Calu3 (cell line): ENCODE measurements around the gene MMP13. TPM values are rescaled to one million over a fixed set of nuclear protein-coding genes. Genes with fewer than 3 reads are reported as not detected.

Source experiments
- BruUV-seq: library from RNA; stranded (reverse); fragments of 400-500 nt; replicated peaks from 2 replicates; lab custom pipeline; 2021; lab: Mats Ljungman, UMichigan
- CTCF ChIA-PET: fragments of 300-600 bp; sonication (Branson Sonifier 250); formaldehyde crosslinking; loops from one replicate; lab custom pipeline; 2022; ENCODE audit warnings: antibody characterized with exemption; lab: Charles Lee
- DNase-seq: peaks from one replicate; pipeline ENCODE4 v3.0.0; 2022
- H3K27ac Mint-ChIP-seq: one replicate; pipeline ENCODE4 v1.8.0; 2022; ENCODE audit warnings: mixed read lengths; ENCODE audit not compliant: unreplicated experiment
- H3K27me3 Mint-ChIP-seq: one replicate; pipeline ENCODE4 v1.8.0; 2022; ENCODE audit warnings: mixed read lengths; ENCODE audit not compliant: unreplicated experiment
- H3K36me3 Mint-ChIP-seq: one replicate; pipeline ENCODE4 v1.8.0; 2022; ENCODE audit warnings: mild to moderate bottlenecking, moderate library complexity, mixed read lengths; ENCODE audit not compliant: insufficient read depth, unreplicated experiment
- H3K4me1 Mint-ChIP-seq: one replicate; pipeline ENCODE4 v1.8.0; 2022; ENCODE audit warnings: mild to moderate bottlenecking, low read depth, mixed read lengths; ENCODE audit not compliant: unreplicated experiment
- H3K4me3 Mint-ChIP-seq: one replicate; pipeline ENCODE4 v1.8.0; 2022; ENCODE audit warnings: mild to moderate bottlenecking, low read depth, moderate library complexity, mixed read lengths; ENCODE audit not compliant: unreplicated experiment
- H3K9me3 Mint-ChIP-seq: one replicate; pipeline ENCODE4 v1.8.0; 2022; ENCODE audit warnings: low read depth, mixed read lengths; ENCODE audit not compliant: unreplicated experiment
- CTCF ChIP-seq: fragments of 200-600 bp; IDR thresholded peaks from one replicate; pipeline ENCODE4 v1.8.0; 2022; ENCODE audit warnings: antibody characterized with exemption; ENCODE audit not compliant: unreplicated experiment
- intact Hi-C: fragments of 100-400 bp; cut with micrococcal nuclease; formaldehyde crosslinking; loops from one replicate; pipeline ENCODE4 v1.10.0; 2022; ENCODE audit not compliant: unreplicated experiment
- total RNA-seq: library from RNA; stranded (reverse); gene quantifications from 2 replicates; pipeline ENCODE4 v1.2.3, GENCODE V29; 2022

The MMP13 gene
- total RNA-seq, 1 experiment from 2014 or later, result not detected

DNA sequence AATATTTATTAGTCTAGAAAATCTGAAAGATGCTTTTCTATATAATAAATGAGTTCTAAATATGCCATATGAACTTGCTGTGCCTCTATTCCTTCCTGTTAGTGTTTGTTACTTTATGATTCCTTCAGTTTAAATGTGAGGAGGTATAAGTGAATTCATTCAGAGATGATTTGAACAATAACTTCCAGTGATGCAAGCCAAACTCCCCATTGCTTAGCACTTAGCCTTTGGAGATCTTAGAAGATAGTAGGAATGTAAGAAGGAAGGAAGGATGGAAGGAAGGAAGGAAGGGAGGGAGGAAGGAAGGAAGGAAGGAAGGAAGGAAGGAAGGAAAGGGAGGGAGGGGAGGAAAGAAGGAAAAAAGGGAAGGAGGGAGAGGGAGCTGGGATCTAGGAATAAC is 25.1 kb downstream of the MMP13 start:
- no peak for TF ChIP-seq CTCF
- CTCF ChIA-PET, result interaction anchor here (0.9 to 1.7 kb wide), 6 partner anchors 10 to 122 kb away, joined by 3 to 9 read pairs (median 4); no protein-coding TSS in a partner anchor
- H3K9me3 Mint-ChIP-seq, result no peaks in the 10 kb centered on the region
- no peak for DNase-seq
- H3K4me3 Mint-ChIP-seq, result no peak overlapping the region
- H3K27ac Mint-ChIP-seq, result peak overlapping the region; percentile 33
- peaks cover 17% of the 10 kb centered on the region for H3K4me1 Mint-ChIP-seq
- peaks cover 34% of the 10 kb centered on the region for H3K27me3 Mint-ChIP-seq
- intact Hi-C loops, result no loop called here
- no TSS peak for BruUV-seq
- peaks cover 6% of the 10 kb centered on the region for H3K36me3 Mint-ChIP-seq

DNA sequence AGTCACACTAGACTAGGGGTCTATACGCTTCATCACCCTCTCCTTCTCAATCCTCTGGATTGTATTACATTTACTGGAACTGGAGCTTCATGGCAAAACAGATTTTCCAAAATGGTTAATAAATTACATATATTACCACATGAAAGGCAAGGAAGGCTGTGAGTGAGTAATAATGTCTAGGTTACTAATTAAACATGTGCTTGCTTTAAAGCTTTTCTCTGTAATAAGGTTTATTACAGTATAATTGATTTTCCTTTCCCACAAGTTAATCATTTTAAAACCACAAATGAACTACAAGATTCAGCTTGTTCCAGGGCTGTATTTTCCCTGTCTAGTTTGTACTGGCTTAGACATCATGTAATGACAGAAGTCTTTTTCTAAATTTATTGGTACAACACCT is 25.6 kb downstream of the MMP13 start:
- intact Hi-C loops, result no loop called here
- no peaks in the 10 kb centered on the region for H3K9me3 Mint-ChIP-seq
- BruUV-seq, result no TSS peak
- no peak overlapping the region for H3K4me3 Mint-ChIP-seq
- H3K4me1 Mint-ChIP-seq, result peaks cover 17% of the 10 kb centered on the region
- H3K27ac Mint-ChIP-seq, result peak overlapping the region; percentile 33
- no peak for DNase-seq
- no peak for TF ChIP-seq CTCF
- CTCF ChIA-PET, result interaction anchor here (0.9 to 1.7 kb wide), 6 partner anchors 10 to 122 kb away, joined by 3 to 9 read pairs (median 4); no protein-coding TSS in a partner anchor
- peaks cover 31% of the 10 kb centered on the region for H3K27me3 Mint-ChIP-seq
- peaks cover 6% of the 10 kb centered on the region for H3K36me3 Mint-ChIP-seq

DNA sequence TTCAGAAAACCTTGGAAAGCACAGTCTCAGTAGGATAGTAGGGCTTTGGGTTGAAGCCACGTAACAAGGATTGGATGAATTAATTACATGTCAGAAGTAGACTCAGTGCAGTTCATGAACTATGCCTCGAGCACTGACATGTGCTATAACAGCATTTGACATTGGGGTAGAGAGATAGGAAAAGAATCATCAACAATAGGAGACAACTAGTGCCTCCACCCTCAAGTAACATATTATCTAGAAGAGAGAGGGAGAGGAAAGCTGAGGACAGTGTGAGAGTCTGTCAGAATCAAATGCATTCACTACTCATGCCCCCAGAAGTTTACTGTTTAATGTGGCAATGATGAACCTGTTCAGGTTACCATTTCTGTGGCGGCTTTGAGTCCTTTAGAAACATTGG is 26.4 kb downstream of the MMP13 start:
- TF ChIP-seq CTCF, result no peak
- Mint-ChIP-seq H3K36me3 (peaks cover 6% of the 10 kb centered on the region), H3K4me1 (peaks cover 17% of the 10 kb centered on the region), H3K9me3 (no peaks in the 10 kb centered on the region), H3K27ac (no peak overlapping the region), H3K27me3 (peaks cover 39% of the 10 kb centered on the region), H3K4me3 (no peak overlapping the region)
- CTCF ChIA-PET, result interaction anchor here (1.0 to 1.7 kb wide), 4 partner anchors 11 to 121 kb away, joined by 3 to 9 read pairs (median 6); no protein-coding TSS in a partner anchor
- BruUV-seq, result no TSS peak
- DNase-seq, result no peak
- intact Hi-C loops, result no loop called here

DNA sequence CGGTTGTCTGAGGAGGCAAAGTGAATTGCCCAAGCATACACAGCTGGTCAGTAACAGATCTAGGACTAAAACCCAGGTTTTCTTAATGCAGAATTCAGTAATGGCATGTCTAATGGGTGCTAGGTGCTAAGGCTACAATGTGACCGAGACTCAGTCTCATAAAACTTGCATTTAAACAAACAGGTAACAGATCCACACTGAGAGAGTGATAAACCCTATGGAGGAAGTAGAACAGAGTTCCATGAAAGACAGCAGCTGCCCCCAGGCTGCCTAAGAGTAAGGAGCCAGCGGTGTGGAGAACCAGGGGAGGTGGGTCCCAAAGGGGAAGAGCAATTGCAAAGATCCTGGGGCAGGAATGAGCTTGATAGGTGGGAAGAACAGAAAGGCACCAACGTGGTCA is 27.3 kb downstream of the MMP13 start:
- BruUV-seq, result no TSS peak
- H3K36me3 Mint-ChIP-seq, result peaks cover 6% of the 10 kb centered on the region
- H3K27me3 Mint-ChIP-seq, result peaks cover 47% of the 10 kb centered on the region
- intact Hi-C loops, result no loop called here
- CTCF ChIA-PET, result no interaction called here
- no peak for TF ChIP-seq CTCF
- H3K9me3 Mint-ChIP-seq, result no peaks in the 10 kb centered on the region
- peaks cover 17% of the 10 kb centered on the region for H3K4me1 Mint-ChIP-seq
- H3K27ac Mint-ChIP-seq, result no peak overlapping the region
- DNase-seq, result no peak
- H3K4me3 Mint-ChIP-seq, result no peak overlapping the region
